ENCODE results near the gene PPP1R1B.

Gene PPP1R1B

GRCh38 chr17:39629494-39629880 is 2.7 kb downstream of the PPP1R1B start:
- TF ChIP-seq CTCF (IDR thresholded peaks at IDR 0.05; ENCODE audit: borderline replicate concordance, insufficient read depth, low read depth, low read length), result no peak
- no peak overlapping the region for H3K4me3 ChIP-seq (ENCODE audit: low read depth, low read length)

- no peak for TF ChIP-seq CTCF (IDR thresholded peaks at IDR 0.05; ENCODE audit: borderline replicate concordance, insufficient read depth, low read depth, low read length)
- no peak overlapping the region for H3K4me3 ChIP-seq (ENCODE audit: low read depth, low read length)
Observed at GRCh38 chr17:39629898-39630297, 3.1 kb downstream of the PPP1R1B start.

- no peak for TF ChIP-seq CTCF (IDR thresholded peaks at IDR 0.05; ENCODE audit: borderline replicate concordance, insufficient read depth, low read depth, low read length)
- H3K4me3 ChIP-seq (ENCODE audit: low read depth, low read length), result no peak overlapping the region
Observed at GRCh38 chr17:39631403-39631802, 4.7 kb downstream of the PPP1R1B start.

- TF ChIP-seq CTCF (IDR thresholded peaks at IDR 0.05; ENCODE audit: borderline replicate concordance, insufficient read depth, low read depth, low read length), result no peak
- H3K4me3 ChIP-seq (ENCODE audit: low read depth, low read length), result no peak overlapping the region
Observed at GRCh38 chr17:39632153-39632941, 5.6 kb downstream of the PPP1R1B start.

- TF ChIP-seq CTCF (IDR thresholded peaks at IDR 0.05; ENCODE audit: borderline replicate concordance, insufficient read depth, low read depth, low read length), result no peak
Observed at GRCh38 chr17:39633570-39634183, 6.9 kb downstream of the PPP1R1B start.

GRCh38 chr17:39634384-39634871 is 7.7 kb downstream of the PPP1R1B start:
- no peak overlapping the region for H3K4me3 ChIP-seq (ENCODE audit: low read depth, low read length)
- TF ChIP-seq CTCF (IDR thresholded peaks at IDR 0.05; ENCODE audit: borderline replicate concordance, insufficient read depth, low read depth, low read length), result peak; percentile 56; the same call in 1 of the 2 replicates

More at GRCh38 chr17:39633570-39634183, 6.9 kb downstream of the PPP1R1B start:
- no peak overlapping the region for H3K4me3 ChIP-seq (ENCODE audit: low read depth, low read length)

Data from GM12875 (cell line).